Fibroblast of peridontal ligament (primary cell): ENCODE measurements around the gene TNFRSF6B.
"Not testable (repeated sequence)": the region's sequence is repeated elsewhere in the genome, so short reads cannot be mapped to it uniquely, and the experiment has no call there.

ENCODE experiments used
- DNase-seq: peaks from one replicate; pipeline ENCODE4 v3.0.0-alpha.2; 2010; ENCODE audit errors: extremely low read depth

The TNFRSF6B gene

DNA sequence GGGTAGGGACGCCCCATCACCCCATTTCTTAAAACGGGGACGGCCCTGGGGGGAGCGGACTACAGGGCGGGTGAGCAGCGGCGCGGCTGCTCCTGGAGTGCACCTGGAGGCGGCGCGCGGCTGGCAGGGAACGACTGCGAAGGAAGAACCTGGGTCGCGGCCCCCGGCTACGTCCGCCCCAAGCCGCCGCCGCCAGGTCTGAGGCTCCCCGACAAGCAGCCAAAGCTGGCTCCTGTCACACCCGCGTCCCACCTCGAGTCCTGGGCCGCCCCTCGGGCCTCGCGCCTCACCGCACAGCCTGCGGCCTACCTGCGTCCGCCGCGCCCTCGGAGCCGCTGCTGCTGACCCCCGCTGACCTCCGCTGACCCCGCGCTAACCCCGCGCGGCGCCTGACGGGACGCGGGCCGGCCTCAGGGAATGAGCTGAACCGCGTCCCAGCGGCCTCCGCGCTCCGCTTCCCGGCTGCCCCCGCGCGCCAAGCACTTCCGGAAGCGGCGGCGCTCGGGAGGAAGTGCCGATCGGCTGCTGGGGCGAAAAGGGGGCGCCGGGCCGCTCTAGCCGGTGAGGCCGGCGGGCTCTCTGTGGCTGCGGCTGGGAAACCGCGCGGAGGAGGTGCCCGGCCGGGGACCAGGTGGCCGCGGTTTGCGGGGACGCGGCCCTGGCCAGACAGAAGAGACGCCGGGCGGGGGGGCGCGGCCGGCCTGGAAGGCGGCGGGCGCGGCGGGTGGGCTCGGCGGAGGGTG lies 11.3 kb downstream of the TNFRSF6B start, which contains the start of the genes ARFRP1 and ZGPAT:
Gene ARFRP1, minus strand, starts transcription at position 419 of the 743 bp plus-strand sequence. CDS start 885 bp downstream, outside the sequence.
Gene ZGPAT, plus strand, starts transcription at position 482 of the 743 bp plus-strand sequence. CDS start 542 bp downstream, outside the sequence.
- DNase-seq, result peak; percentile 66

DNA sequence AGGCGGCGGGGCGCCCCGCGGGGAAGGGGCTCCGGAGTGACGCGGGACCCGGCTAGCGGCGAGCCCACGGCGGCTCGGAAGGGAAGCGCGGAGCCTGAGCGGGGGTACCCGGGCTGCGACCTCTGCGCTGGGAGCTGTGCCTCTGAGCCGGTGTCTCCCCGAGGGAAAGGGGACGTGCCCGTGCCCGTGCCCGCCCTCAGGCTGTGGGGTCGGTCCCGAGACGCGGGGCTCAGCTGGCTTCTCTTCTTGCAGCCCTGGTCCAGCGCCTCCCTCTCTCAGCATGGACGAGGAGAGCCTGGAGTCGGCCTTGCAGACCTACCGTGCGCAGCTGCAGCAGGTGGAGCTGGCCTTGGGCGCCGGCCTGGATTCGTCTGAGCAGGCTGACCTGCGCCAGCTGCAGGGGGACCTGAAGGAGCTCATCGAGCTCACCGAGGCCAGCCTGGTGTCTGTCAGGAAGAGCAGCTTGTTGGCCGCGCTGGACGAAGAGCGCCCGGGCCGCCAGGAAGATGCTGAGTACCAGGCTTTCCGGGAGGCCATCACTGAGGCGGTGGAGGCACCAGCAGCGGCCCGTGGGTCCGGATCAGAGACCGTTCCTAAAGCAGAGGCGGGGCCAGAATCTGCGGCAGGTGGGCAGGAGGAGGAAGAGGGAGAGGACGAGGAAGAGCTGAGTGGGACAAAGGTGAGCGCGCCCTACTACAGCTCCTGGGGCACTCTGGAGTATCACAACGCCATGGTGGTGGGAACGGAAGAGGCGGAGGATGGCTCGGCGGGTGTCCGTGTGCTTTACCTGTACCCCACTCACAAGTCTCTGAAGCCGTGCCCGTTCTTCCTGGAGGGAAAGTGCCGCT lies 12.1 kb downstream of the TNFRSF6B start:
- no peak for DNase-seq

DNA sequence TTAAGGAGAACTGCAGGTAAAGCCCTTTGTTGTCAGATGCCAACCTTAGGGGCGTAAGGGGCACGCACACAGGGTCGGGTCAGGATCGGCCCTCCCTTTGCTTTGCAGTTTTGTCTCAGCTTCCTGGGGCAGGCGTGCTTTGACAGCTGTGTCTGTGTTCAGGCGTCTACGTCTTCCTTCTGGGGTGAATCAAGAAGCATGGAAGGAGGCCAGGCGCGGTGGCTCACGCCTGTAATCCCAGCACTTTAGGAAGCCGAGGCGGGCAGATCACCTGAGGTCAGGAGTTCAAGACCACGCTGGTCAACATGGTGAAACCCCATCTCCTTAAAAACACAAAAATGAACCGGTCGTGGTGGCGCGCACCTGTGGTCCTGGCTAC lies 12.7 kb downstream of the TNFRSF6B start:
- DNase-seq, result no peak

DNA sequence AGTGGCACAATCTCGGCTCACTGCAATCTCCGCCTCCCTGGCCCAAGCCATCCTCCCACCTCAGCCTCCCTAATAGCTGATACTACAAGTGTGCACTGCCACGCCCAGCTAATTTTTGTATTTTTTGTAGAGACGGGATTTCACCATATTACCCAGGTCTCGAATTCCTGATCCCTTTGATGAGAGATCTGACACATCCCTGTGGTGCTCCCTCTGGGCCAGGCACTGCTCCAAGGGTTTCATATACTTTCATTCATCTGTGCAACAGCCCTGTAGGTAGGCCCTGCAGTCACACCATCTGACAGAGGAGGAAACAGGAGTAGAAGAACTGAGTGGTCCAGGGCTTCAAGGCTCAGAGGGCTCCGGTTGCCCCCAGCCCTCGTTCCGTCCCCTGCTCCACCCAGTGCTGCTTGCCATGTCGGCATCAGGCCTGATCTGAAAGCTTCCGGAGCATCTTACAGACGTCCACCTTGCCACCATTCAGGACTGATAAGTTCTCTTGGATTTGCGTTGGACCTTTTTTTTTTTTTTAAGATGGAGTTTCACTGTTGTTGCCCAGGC lies 14.7 kb downstream of the TNFRSF6B start:
- no peak for DNase-seq

DNA sequence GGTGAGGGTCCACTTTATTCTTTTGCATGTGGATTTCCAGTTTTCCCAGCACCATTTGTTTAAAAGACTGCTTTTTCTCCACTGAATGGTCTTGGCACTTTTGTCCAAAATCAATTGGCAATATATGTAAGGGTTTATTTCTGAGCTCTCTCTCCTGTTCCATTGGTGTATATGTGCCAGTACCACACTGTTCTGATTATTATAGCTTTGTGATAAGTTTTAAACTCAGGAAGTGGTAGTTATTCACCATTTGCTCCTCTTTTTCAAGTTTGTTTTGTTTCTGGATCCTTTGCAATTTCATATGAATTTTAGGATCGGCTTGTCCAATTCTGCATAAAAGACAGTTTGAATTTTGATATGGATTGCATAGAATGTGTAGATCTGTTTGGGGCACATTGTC lies 15.7 kb downstream of the TNFRSF6B start:
- DNase-seq, result no peak

DNA sequence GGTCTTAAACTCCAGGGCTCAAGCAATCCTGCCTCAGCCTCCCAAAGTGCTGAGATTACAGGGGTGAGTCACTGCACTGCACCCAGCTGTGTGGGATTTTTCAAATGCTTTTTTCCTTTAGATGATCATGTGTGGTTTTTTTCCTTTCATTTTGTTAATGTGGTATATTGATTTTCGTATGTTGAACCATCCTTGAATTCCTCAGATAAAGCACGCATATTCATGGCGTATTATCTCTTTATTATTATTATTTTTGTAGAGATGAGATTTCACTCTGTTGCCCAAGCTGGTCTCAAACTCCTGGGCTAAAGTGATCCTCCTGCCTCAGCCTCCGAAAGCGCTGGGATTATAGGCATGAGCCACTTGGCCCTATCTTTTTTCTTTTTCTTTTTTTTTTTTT lies 18.4 kb downstream of the TNFRSF6B start:
- DNase-seq, result no peak

DNA sequence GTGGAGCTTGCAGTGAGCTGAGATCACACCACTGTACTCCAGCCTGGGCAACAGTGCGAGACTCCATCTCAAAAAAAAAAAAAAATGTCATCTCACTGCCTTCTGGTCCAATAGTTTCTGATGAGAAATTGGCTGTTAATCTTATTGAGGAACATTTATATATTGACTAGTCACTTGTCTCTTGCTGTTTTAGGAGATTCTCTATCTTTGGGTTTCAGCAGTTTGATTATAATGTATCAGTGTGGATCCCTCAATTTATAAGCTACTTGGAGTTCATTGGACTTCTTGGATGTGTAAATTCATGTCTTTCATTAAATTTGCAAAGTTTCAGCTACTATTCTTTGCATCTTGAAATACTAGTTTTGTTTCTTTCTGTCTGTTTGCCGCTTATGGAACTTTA lies 22.5 kb downstream of the TNFRSF6B start:
- DNase-seq, result no peak

DNA sequence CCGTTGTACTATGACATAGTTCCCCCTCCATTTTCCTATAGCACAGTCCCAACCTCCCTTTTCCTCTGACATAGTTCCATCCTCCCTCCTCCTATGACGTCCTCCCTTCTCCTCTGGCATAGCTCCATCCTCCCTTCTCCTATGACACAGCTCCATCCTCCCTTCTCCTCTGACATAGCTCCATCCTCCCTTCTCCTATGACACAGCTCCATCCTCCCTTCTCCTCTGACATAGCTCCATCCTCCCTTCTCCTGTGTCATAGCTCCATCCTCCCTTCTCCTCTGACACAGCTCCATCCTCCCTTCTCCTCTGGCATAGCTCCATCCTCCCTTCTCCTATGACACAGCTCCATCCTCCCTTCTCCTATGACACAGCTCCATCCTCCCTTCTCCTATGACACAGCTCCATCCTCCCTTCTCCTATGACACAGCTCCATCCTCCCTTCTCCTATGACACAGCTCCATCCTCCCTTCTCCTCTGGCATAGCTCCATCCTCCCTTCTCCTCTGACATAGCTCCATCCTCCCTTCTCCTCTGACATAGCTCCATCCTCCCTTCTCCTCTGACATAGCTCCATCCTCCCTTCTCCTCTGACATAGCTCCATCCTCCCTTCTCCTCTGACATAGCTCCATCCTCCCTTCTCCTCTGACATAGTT lies 26.6 kb downstream of the TNFRSF6B start:
- not testable (repeated sequence) for DNase-seq

DNA sequence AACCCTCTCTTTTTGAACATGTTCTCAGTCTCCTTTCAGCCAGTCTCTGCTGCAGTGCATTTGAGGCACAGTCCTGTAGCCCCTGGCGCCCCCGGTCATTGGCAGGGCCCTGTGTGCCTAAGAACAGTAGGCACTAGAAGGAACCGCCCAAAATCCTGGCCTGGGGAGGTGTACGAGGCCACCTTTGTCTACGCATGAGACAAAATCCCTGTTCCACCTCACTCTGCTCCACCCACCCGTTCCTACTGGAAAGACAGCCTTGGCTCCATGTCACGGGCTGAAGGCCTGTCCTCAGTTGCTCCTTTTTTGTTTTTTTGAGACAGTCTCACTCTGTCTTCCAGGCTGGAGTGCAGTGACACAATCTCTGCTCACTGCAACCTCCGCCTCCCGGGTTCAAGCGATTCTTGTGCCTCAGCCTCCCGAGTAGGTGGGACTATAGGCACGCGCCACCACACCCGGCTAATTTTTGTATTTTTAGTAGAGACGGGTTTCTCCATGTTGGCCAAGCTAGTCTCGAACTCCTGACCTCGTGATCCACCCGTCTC lies 33.8 kb downstream of the TNFRSF6B start:
- not testable (repeated sequence) for DNase-seq

DNA sequence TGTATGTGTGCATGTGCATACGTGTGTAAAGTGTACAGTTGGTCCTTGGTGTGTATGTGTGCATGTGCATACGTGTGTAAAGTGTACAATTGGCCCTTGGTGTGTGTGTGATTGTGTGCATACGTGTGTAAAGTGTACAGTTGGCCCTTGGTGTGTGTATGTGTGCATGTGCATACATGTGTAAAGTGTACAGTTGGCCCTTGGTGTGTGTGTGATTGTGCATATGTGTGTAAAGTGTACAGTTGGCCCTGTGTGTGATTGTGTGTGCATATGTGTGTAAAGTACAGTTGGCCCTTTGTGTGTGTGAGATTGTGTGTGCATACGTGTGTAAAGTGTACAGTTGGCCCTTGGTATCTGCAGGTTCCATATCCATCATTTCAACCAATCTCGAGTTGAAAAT lies 35.0 kb downstream of the TNFRSF6B start:
- no peak for DNase-seq

DNA sequence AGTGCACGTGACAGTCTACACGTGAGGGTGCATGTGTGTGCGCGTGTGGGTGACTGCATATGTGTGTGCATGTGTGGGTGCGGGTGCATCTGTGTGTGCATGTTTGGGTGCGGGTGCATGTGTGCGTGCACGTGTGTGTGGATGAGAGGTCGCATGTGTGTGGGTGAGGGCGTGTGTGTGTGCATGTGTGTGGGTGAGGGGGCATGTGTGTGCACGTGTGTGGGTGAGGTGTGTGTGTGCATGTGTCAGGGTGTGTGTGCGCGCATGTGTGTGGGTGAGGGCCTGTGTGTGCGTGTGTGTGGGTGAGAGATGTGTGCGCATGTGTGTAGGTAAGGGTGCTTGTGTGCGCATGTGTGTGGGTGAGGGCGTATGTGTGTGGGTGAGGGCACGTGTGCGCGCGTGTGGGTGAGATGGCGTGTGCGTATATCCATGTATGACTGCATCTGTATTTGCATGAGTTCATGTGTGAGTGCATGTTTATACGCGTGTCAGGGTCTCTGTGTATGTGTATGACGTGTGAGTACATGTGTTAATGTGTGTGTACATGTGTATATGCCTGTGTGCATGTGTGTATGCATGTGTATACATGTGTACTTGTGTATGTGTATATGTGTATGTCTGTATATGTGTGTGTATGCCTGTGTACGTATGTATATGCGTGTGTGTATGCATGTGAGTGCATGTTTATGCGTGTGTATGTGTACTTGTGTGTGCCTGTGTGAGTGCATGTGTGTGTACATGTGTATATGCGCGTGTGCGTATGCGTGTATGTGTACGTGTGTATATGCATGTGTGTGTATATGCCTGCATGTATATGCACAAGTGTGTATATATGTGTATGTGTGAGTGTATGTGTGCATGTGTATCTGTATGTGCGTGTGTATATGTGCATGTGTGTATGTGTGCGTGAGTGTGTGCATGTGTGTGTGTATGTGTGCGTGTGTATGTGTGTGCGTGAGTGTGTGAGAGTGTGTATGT lies 36.0 kb downstream of the TNFRSF6B start:
- DNase-seq, result no peak

DNA sequence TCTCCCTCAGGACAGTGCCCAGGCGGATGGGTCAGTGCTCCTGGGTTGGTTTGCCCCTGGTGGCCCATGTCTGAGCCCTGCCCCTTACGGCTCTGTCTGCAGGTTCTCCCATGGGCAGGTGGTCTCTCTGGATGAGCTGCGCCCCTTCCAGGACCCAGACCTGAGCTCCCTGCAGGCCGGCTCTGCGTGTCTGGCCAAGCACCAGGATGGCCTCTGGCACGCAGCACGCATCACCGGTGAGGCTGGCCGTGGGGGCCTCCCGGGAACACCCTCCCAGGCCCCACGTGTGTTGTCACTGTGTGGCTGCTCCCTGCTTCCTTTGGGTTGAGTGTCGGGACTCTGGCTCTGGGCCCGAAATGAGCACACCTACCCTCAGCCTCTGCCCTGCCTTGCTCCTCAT lies 36.7 kb downstream of the TNFRSF6B start:
- no peak for DNase-seq

DNA sequence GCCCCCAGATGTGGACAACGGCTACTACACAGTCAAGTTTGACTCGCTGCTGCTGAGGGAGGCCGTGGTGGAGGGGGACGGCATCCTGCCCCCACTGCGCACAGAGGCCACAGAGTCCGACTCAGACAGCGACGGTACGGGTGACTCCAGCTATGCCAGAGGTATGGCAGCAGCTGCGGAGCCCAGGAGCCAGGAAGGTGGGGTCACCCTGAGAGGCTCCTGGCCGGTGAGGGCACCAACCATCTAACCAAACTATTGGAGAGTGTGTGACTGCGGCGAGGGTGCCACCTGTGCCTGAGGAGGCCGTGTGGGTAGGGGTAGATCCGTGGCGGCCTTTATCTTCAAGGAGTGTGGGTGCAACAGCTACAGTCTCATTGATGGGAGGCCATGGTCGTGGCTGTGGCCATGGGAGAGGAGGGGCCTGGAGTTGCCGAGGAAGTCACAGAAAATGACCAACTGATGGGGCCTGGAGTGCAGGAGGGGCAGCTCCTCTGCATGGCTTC lies 37.2 kb downstream of the TNFRSF6B start:
- no peak for DNase-seq

DNA sequence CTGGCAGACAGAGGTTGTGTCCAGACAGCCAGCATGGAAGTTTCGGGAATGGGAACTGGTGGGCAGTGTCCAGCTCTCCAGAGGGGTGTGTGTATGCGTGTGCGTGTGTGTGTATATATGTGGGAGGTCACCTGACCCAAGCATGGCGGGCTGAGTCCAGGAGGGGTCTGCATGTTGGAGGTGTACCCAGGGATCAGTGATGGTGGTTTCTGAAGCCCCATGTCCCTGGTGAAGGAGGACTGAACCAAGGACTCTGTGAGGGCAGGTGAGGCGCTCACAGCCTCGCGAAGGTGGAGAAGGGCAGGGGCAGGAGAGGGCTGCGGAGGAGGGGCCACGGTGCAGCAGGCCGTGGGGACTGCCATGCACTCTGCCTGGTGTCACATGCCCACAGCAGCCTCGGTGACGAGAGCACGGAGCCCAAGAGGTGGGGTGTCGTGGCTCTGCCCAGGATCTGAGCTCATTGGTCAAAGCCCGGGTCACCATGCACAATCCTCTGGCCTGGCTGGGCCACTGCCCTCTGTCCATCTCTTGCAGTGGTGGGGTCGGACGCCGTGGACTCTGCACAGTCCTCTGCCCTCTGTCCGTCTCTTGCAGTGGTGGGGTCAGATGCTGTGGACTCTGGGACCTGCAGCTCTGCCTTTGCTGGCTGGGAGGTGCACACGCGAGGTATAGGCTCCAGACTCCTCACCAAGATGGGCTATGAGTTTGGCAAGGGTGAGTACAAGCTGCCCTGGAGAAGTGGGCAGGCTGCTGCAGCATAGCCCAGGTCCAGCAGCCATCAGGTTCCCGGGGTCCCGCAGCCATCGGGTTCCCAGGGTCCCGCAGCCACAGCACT lies 37.9 kb downstream of the TNFRSF6B start:
- DNase-seq, result no peak

DNA sequence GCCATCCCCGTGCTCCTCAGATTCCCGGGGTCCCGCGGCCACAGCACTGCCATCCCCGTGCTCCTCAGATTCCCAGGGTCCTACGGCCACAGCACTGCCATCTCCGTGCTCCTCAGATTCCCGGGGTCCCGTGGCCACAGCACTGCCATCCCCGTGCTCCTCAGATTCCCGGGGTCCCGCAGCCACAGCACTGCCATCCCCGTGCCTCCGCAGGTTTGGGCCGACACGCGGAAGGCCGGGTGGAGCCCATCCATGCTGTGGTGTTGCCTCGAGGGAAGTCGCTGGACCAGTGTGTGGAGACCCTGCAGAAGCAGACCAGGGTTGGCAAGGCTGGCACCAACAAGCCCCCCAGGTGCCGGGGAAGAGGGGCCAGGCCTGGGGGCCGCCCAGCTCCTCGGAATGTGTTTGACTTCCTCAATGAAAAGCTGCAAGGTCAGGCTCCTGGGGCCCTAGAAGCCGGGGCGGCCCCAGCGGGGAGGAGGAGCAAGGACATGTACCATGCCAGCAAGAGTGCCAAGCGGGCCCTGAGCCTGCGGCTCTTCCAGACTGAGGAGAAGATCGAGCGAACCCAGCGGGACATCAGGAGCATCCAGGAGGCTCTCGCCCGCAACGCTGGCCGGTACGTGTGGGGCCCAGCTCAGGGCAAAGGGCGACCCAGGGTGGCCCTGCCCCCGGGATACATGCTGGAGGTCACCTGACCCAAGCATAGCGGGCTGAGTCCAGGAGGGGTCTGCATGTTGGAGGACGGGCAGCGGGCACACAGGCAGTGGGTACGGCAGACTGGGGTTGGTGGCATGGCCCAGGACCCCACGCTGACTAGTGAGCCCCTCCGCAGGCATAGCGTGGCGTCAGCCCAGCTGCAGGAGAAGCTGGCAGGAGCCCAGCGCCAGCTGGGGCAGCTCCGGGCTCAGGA lies 38.8 kb downstream of the TNFRSF6B start:
- DNase-seq, result no peak

DNA sequence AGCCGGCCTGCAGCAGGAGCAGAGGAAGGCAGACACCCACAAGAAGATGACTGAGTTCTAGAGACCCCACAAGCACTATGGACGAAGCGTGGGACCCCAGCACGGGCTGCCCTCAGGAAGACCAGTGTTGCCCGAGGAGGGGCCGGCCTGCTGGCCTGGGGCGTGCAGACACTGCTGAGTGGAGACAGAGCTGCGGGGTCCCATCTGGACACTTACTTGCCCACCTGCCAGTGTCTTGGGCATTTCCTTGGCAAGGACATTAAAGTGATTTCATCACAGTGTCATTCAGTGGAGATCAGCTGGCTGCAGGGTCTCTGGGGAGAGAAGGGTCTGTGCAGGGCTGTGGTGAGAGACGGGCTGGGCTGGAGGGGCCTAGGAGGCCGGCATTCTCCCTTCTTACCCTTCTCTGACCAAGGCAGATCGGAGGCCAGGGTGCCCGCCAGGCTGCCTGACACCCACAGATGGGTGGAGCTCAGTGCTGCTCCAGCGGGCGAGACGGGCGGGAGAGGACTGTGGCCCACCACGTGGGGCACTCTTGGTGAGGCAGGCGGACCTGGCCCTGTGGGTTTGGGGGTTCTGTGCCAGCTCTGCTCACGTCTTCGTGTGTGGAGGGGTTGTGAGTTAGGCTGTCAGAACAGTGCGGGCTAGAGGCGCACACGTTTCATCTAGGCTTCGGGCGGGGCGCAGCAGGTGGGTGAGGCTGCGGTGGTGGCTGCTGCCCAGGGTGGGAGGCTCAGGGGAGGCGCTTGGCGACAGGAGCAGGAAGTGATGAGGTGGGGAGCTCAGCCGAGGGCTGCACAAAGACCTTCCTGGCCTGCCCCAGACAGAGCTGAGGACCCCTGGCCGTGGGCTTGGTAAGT lies 39.6 kb downstream of the TNFRSF6B start, which contains the start of gene LIME1:
Gene LIME1, plus strand, starts transcription at position 806 of the 860 bp plus-strand sequence. CDS start 886 bp downstream, outside the sequence.
- no peak for DNase-seq
